Spleen (tissue), 7 donors: ENCODE measurements around the gene SNX2.

ENCODE experiments used
- POLR2A ChIP-seq, 3 donors: fragments of 450-650 bp; IDR thresholded peaks; one replicate each; pipeline ENCODE4 v1.5.1; 2017; ENCODE audit warnings: antibody characterized with exemption in 3 of 3, mild to moderate bottlenecking in 1 of 3
- POLR2AphosphoS5 ChIP-seq, 3 donors: sonication (generic); formaldehyde crosslinking; IDR thresholded peaks; one replicate each; pipeline ENCODE4 v1.5.1; 2017; ENCODE audit warnings: antibody characterized with exemption in 3 of 3
- TF ChIP-seq, protein P1 (sequence below), 11 experiments: fragments of 200-600 bp in 7 of 11; fragments of 450-650 bp in 4 of 11; sonication (generic) in 4 of 11; IDR thresholded peaks in 8 of 11; conservative IDR thresholded peaks in 3 of 11; 1 replicate in 7 of 11; 2 replicates in 4 of 11; pipeline versions ENCODE4 v1.4.0 to v1.8.0; 2016 to 2021; ENCODE audit warnings: antibody characterized with exemption in 11 of 11, inconsistent platforms in 4 of 11, mild to moderate bottlenecking in 1 of 11
- donor health status: DM: no; HTN: no; CAD: no; lungs with moderate emphysema.
- donor health status: DM: no; HTN: no; CAD: no.
- donor health status: DM: no; HTN: no; CAD: no.

DNA sequence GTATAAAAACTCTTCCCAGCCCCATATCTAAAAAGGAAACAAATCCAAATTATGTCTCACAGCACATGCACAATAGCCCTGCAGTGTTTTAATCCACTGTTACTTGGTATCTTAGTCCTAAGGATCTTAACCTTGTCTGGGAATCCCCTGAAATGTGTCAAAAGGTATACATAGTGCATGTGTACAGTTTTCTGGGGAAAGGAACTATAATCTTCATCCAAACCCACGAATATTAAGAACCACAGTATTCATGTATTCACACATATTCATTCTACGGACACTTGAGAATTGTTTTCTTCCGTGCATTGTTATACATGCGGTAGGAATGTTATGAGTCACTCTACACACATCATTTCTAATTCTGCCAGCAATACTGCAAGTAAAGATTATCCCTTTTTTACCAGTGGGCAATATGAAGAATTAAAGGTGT, 47.8 kb upstream of the SNX2 start:
- TF ChIP-seq, protein P1, sequence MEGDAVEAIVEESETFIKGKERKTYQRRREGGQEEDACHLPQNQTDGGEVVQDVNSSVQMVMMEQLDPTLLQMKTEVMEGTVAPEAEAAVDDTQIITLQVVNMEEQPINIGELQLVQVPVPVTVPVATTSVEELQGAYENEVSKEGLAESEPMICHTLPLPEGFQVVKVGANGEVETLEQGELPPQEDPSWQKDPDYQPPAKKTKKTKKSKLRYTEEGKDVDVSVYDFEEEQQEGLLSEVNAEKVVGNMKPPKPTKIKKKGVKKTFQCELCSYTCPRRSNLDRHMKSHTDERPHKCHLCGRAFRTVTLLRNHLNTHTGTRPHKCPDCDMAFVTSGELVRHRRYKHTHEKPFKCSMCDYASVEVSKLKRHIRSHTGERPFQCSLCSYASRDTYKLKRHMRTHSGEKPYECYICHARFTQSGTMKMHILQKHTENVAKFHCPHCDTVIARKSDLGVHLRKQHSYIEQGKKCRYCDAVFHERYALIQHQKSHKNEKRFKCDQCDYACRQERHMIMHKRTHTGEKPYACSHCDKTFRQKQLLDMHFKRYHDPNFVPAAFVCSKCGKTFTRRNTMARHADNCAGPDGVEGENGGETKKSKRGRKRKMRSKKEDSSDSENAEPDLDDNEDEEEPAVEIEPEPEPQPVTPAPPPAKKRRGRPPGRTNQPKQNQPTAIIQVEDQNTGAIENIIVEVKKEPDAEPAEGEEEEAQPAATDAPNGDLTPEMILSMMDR (IDR thresholded peaks at IDR 0.05 in 8 of 11, conservative IDR thresholded peaks at IDR 0.05 in 3 of 11), result no peak
- TF ChIP-seq POLR2A (IDR thresholded peaks at IDR 0.05) (no peak), POLR2AphosphoS5 (IDR thresholded peaks at IDR 0.05) (no peak)
